ENCODE measurements around the gene TEX14. TPM values are rescaled to one million over a fixed set of nuclear protein-coding genes. Genes with fewer than 3 reads are reported as not detected.
"Not testable (repeated sequence)": the region's sequence is repeated elsewhere in the genome, so short reads cannot be mapped to it uniquely, and the experiment has no call there.

TEX14 gene
- total RNA-seq, 8 experiments from 2014 or later: 0.20 to 0.43 (median 0.34) TPM

DNA sequence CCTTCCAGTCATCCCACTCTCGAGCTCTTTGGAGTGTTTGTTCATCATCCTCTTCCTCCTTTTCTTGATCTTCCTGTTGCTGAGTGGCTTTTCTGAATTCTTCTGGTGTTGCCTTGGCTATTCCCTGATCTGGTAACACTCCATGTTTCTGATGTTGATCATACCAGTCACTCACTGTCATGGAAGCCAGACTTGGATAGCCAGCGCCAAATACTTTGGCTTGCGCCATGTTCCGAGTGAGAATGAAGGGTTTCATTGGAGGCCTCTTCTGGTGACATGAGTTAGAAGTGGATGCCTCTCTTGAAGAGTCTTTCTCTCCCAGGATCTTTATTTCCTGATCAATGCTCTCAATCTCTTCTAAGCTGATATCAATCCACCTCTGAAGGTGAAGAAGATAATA, 31.2 kb downstream of the TEX14 start:
- no peak for ATAC-seq (replicated peaks in 6 of 8)
- in situ Hi-C loops (cut with MboI; ENCODE audit: low pct_unique_long_range_greater_than_20kb in 2 of 9, low sequenced_read_pairs in 9 of 9, unreplicated experiment in 9 of 9): no loop called here
- 43 to 100% (median 92%) methylated on average over 1 to 4 of the region's 4 CpGs; no CpG with 5 or more reads in 5 of the 10 experiments for WGBS, 10 experiments

GRCh38 chr17:58659714-58660084, 32.1 kb downstream of the TEX14 start:
- peak overlapping the region; percentile 22 to 30 (median 30) for H3K4me3 ChIP-seq
- ATAC-seq (replicated peaks in 6 of 8); in situ Hi-C loops (cut with MboI; ENCODE audit: low pct_unique_long_range_greater_than_20kb in 2 of 9, low sequenced_read_pairs in 9 of 9, unreplicated experiment in 9 of 9); H3K4me1 ChIP-seq (replicated peaks in 1 of 2): not testable (repeated sequence)
- 0 to 100% (median 64%) methylated on average over 1 to 5 of the region's 9 CpGs; no CpG with 5 or more reads in 4 of the 10 experiments for WGBS, 10 experiments
- peak overlapping the region in 1 of 2 donors; percentile 99 for H3K27ac ChIP-seq

More for the DNA sequence above, 31.2 kb downstream of the TEX14 start:
- Histone ChIP-seq H3K4me3 (no peak overlapping the region), H3K27ac (no peak overlapping the region), H3K4me1 (replicated peaks in 1 of 2) (peaks cover 2 to 6% of the 10 kb centered on the region in 2 donors)

DNA sequence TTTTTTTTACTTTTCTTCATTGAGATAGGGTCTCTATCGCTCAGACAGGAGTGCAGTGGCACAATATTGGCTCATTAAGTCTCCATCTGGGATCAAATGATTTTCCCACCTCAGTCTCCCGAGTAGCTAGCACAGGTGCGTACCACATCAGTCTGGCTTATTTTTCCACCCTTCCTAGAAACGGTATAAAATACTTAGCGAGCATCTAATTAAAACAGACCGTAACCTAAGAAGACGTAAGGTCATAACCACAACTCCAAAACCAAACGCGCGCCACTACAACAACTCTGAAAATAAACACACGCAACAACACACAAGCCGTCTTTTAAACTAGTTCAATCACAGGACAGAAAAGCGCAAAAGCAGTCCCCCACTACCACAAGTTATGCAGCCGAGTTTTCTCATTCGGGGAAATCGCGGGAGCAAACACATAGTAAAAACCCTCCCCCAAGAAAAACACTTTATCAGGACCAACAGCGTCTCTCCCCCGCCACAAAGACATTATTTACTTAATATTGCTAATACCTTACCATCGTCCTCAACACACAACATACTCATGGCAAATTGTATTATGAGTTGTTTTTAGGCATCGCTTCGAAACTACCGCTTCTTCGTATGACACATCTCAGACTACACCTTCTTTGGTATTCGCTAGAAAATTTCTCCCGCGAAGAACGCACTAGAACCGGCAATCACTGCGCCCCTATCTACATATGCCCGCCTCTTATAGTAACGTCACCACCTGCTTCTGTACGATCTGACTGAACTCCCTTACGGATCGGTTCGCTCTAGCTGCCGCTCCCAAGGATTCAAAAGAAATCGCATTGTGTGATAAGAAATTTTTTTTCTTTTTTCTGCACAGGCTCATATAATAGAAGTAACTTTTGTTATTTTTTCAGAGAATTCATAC, 32.8 kb downstream of the TEX14 start:
- Histone ChIP-seq H3K27ac (peak overlapping the region; percentile 98 to 99), H3K4me3 (peak overlapping the region; percentile 22 to 30 (median 30)), H3K4me1 (replicated peaks in 1 of 2) (peaks cover 2 to 6% of the 10 kb centered on the region in 2 donors)
- in situ Hi-C loops (cut with MboI; ENCODE audit: low pct_unique_long_range_greater_than_20kb in 2 of 9, low sequenced_read_pairs in 9 of 9, unreplicated experiment in 9 of 9): no loop called here
- WGBS, 10 experiments: 0 to 11% (median 6%) methylated on average over 8 to 27 of the region's 38 CpGs
- ATAC-seq (replicated peaks in 6 of 8): peak; percentile 79 to 89 (median 84)

DNA sequence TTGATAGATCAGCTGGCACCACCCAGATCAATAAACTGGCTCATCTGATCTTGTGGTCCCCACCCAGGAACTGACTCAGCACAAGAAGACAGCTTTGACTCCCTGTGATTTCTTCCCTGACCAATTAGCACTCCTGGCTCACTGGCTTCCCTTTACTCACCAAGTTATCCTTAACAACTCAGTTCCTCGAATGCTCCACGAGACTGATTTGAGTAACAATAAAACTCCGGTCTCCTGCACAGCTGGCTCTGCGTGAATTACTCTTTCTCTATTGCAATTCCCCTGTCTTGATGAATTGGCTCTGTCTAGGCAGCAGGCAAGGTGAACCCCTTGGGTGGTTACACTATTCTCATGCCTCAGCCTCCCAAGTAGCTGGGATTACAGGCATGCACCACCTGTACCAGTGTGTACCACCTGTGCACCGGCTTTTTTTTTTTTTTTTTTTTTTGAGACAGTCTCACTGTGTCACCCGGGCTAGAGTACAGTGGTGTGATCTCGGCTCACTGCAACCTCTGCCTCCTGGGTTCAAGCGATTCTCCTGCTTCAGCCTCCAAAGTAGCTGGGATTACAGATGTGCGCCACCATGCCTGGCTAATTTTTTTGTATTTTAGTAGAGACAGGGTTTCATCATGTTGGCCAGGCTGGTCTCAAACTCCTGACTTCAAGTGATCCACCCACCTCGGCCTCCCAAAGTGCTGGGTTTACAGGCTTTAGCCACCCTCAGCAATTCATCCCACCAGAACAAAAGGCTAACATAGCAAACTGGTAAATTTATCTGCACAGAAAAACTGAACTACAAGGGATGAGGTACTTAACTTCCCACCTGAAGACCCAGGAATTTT, 33.7 kb downstream of the TEX14 start:
- not testable (repeated sequence) for H3K27ac ChIP-seq

DNA sequence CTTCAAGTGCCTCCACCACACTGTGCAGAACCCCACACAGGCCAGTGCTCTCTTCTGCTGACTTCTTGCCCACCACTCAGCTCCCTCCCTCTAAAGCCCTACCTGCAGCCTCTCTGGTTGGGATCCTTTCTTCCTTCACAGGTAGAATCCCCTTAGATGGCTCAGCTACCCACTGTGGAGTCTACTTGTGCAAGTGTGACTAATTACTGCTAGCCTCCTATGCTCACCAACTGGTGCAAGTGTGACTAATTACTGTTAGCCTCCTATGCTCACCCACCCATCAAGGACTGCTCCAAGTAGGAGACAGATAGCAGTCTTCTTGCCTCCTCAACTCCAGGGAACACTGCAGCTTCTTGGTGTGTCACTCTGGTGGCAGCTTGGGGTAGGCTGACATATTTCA, 43.6 kb downstream of the TEX14 start:
- in situ Hi-C loops (cut with MboI; ENCODE audit: low pct_unique_long_range_greater_than_20kb in 2 of 9, low sequenced_read_pairs in 9 of 9, unreplicated experiment in 9 of 9): no loop called here
- H3K4me3 ChIP-seq: no peak overlapping the region
- H3K27ac ChIP-seq: no peak overlapping the region
- peak in 1 of 8 experiments; percentile 23 for ATAC-seq (replicated peaks in 6 of 8)
- no peaks in the 10 kb centered on the region for H3K4me1 ChIP-seq (replicated peaks in 1 of 2)

More for the DNA sequence above, 33.7 kb downstream of the TEX14 start:
- H3K4me3 ChIP-seq: peak overlapping the region in 1 of 5 donors; percentile 30
- in situ Hi-C loops (cut with MboI; ENCODE audit: low pct_unique_long_range_greater_than_20kb in 2 of 9, low sequenced_read_pairs in 9 of 9, unreplicated experiment in 9 of 9); H3K4me1 ChIP-seq (replicated peaks in 1 of 2): not testable (repeated sequence)
- ATAC-seq (replicated peaks in 6 of 8): peak in 7 of 8 experiments; percentile 2 to 48 (median 26)
- 0 to 80% (median 7%) methylated on average over 1 to 8 of the region's 10 CpGs; no CpG with 5 or more reads in 3 of the 10 experiments for WGBS, 10 experiments

DNA sequence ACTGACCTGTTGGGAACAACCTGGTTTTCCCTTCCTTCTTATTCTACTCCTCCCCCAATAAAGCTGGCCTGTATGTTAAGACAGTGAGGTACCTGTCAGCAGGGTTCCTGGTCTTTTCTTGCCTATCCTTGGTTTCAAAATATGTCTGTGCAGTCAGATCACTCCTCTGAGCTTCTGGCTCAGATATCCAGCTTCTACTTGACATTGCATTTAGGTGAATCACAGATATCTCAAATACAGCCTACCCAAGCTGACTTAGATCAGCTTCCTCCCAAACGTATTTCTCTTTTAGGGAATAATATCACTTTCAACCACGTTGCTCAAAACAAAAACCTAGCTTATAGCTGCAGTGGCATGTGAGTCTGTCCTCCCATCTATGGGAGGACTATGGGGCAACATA, 48.7 kb downstream of the TEX14 start:
- Histone ChIP-seq H3K4me3 (no peak overlapping the region), H3K27ac (no peak overlapping the region), H3K4me1 (replicated peaks in 1 of 2) (no peaks in the 10 kb centered on the region)
- no peak for ATAC-seq (replicated peaks in 6 of 8)
- in situ Hi-C loops (cut with MboI; ENCODE audit: low pct_unique_long_range_greater_than_20kb in 2 of 9, low sequenced_read_pairs in 9 of 9, unreplicated experiment in 9 of 9): no loop called here
- WGBS, 10 experiments: 0 to 80% (median 38%) methylated on average over 1 to 2 of the region's 2 CpGs; no CpG with 5 or more reads in 2 of the 10 experiments

DNA sequence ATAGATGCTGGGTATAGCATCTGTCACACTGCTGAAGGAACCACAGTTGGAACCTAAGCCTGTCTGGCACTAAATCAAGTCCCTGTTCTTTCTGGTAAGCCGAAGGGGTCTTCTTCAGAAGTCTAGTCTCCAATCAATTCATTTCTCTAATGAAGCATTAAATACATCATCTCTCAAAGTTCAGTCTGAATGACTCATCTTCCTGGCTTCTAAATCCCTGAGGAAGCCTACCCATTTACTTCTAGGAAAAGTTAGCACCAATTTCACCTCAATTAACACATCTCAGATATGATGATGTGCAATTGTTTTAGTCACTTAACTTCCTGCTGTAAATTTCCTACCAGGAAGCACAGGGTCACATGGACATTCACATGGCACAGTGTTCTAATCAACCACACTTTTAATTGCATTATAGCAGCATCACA, 49.9 kb downstream of the TEX14 start:
- Histone ChIP-seq H3K4me3 (no peak overlapping the region), H3K4me1 (replicated peaks in 1 of 2) (no peaks in the 10 kb centered on the region), H3K27ac (no peak overlapping the region)
- WGBS, 10 experiments: 0 to 100% (median 78%) methylated on average over 1 of the region's 1 CpG; no CpG with 5 or more reads in 5 of the 10 experiments
- ATAC-seq (replicated peaks in 6 of 8): peak in 5 of 8 experiments; percentile 20 to 66 (median 37)
- in situ Hi-C loops (cut with MboI; ENCODE audit: low pct_unique_long_range_greater_than_20kb in 2 of 9, low sequenced_read_pairs in 9 of 9, unreplicated experiment in 9 of 9): no loop called here

- ATAC-seq (replicated peaks in 6 of 8): no peak
- no peak overlapping the region for H3K27ac ChIP-seq
- in situ Hi-C loops (cut with MboI; ENCODE audit: low pct_unique_long_range_greater_than_20kb in 2 of 9, low sequenced_read_pairs in 9 of 9, unreplicated experiment in 9 of 9): no loop called here
- WGBS, 10 experiments: 46 to 100% (median 82%) methylated on average over 1 to 4 of the region's 4 CpGs; no CpG with 5 or more reads in 3 of the 10 experiments
- no peaks in the 10 kb centered on the region for H3K4me1 ChIP-seq (replicated peaks in 1 of 2)
- H3K4me3 ChIP-seq: no peak overlapping the region
Measured at GRCh38 chr17:58640202-58640601, 51.6 kb downstream of the TEX14 start.

- WGBS, 10 experiments: 60 to 100% (median 86%) methylated on average over 1 to 6 of the region's 6 CpGs; no CpG with 5 or more reads in 4 of the 10 experiments
- Histone ChIP-seq H3K4me1 (replicated peaks in 1 of 2) (no peaks in the 10 kb centered on the region), H3K27ac (no peak overlapping the region), H3K4me3 (no peak overlapping the region)
- in situ Hi-C loops (cut with MboI; ENCODE audit: low pct_unique_long_range_greater_than_20kb in 2 of 9, low sequenced_read_pairs in 9 of 9, unreplicated experiment in 9 of 9): no loop called here
- ATAC-seq (replicated peaks in 6 of 8): no peak
Measured at GRCh38 chr17:58639681-58640080, 52.2 kb downstream of the TEX14 start.

DNA sequence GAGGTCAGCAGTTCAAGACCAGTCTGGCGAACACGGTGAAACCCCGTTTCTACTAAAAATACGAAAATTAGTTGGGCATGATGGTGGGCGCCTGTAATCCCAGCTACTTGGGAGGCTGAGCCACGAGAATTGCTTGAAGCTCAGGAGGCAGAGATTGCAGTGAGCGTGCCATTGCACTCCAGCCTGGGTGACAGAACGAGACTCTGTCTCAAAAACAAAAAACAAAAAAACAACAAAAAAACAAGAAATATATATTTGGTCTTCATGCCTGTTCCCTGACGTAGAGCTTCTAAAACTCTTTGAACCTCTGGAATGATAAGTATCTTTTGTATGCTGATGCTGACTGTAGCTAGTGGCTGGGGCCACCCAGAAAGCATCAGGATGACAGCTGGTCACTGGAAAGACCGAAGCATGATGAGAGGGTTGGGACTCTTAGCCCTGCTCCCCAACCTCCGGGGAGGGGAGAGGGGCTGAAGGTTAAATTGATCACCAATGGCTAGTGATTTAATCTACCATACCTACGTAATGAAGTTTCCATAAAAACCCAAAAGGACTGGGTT, 54.8 kb downstream of the TEX14 start:
- 33 to 96% (median 77%) methylated on average over 1 to 9 of the region's 12 CpGs for WGBS, 10 experiments
- Histone ChIP-seq H3K4me3 (no peak overlapping the region), H3K27ac (no peak overlapping the region), H3K4me1 (replicated peaks in 1 of 2) (peaks cover 3 to 6% of the 10 kb centered on the region in 2 donors)
- ATAC-seq (replicated peaks in 6 of 8): no peak
- in situ Hi-C loops (cut with MboI; ENCODE audit: low pct_unique_long_range_greater_than_20kb in 2 of 9, low sequenced_read_pairs in 9 of 9, unreplicated experiment in 9 of 9): no loop called here

DNA sequence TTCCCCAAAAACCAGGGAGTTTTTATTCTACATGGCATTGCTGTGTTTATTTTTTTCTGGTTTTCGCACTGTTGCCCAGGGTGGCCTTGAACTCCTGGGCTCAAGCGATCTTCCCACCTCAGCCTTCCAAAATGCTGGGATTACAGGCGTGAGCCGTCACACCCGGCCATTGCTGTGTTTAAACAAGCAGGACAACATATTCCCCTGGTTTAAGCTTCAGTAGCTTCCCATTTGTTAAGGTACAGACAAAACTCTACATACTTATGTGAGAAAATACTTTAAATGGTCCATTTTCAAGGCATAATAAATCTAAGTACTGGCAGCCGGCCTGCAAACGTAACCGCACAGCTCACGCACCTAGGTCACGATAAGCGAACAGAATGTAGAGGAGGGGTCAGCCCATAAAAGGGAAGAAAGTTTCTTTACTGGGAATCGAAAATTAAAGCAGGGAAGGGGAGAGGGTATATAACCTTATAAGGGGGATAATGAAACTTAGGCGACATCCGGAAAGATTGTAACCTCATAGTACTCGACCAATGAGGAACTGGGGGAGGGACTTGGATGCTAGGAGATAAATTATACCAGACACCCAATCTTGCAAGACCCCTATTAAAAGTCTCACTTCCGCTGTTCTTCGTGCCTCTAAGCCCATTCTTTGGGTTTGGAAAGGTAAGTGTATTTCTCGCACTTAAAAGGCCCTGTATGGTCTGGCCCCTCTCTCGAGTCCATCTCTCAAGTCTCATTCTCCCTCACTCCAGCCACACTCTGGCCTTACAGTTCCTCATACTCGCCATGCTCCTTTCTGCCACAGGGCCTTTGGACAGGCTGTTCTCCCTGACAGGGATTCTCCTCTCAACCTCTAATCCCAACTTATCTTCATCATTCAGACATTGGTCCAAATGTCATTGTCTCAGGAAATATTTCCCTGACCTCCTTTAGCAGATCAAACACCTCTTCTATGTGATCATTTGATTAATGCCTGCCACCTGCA, 59.2 kb downstream of the TEX14 start:
- WGBS, 10 experiments: 65 to 95% (median 81%) methylated on average over 8 to 19 of the region's 20 CpGs
- in situ Hi-C loops (cut with MboI; ENCODE audit: low pct_unique_long_range_greater_than_20kb in 2 of 9, low sequenced_read_pairs in 9 of 9, unreplicated experiment in 9 of 9): no loop called here
- no peak for ATAC-seq (replicated peaks in 6 of 8)
- peak overlapping the region; percentile 95 to 98 for H3K27ac ChIP-seq
- peak overlapping the region; percentile 24 to 37 (median 33) for H3K4me3 ChIP-seq
- peaks cover 3 to 9% of the 10 kb centered on the region in 2 donors for H3K4me1 ChIP-seq (replicated peaks in 1 of 2)
